Effector memory CD4-positive, alpha-beta T cell (primary cell): Measurements from ENCODE around the gene PTGDS.

Experiments
- DNase-seq, 3 donors: peaks; one replicate each; pipeline ENCODE4 v3.0.0-alpha.2; 2020
- H3K27ac ChIP-seq: 2 replicates; pipeline ENCODE4 v1.7.0; 2013; ENCODE audit warnings: mild to moderate bottlenecking, low read length, moderate library complexity; ENCODE audit not compliant: insufficient read depth, poor library complexity, severe bottlenecking
- H3K27me3 ChIP-seq: replicated peaks from 2 replicates; pipeline ENCODE4 v1.7.0; 2013; ENCODE audit warnings: mild to moderate bottlenecking, low read length; ENCODE audit not compliant: insufficient read depth, control insufficient read depth, poor library complexity, severe bottlenecking
- H3K36me3 ChIP-seq: 2 replicates; pipeline ENCODE4 v1.7.0; 2013; ENCODE audit warnings: mild to moderate bottlenecking, low read length, moderate library complexity; ENCODE audit not compliant: control insufficient read depth, insufficient read depth
- H3K4me1 ChIP-seq: 2 replicates; pipeline ENCODE4 v1.7.0; 2013; ENCODE audit warnings: low read length, mild to moderate bottlenecking; ENCODE audit not compliant: control insufficient read depth, insufficient read depth, poor library complexity, severe bottlenecking
- H3K4me3 ChIP-seq: 2 replicates; pipeline ENCODE4 v1.7.0; 2013; ENCODE audit warnings: low read length, low read depth, mild to moderate bottlenecking; ENCODE audit not compliant: insufficient read depth, poor library complexity, severe bottlenecking
- H3K9me3 ChIP-seq: 2 replicates; pipeline ENCODE4 v1.7.0; 2013; ENCODE audit warnings: mild to moderate bottlenecking, low read length, moderate library complexity; ENCODE audit not compliant: control insufficient read depth

Gene PTGDS

GRCh38 chr9:137030538-137031527 lies 53.5 kb downstream of the PTGDS start:
- Histone ChIP-seq H3K36me3 (no peaks in the 10 kb centered on the region), H3K27me3 (no peaks in the 10 kb centered on the region), H3K4me3 (peak overlapping the region; percentile 67), H3K27ac (peak overlapping the region; percentile 61), H3K9me3 (no peaks in the 10 kb centered on the region), H3K4me1 (peaks cover 70% of the 10 kb centered on the region)
- DNase-seq, result no peak
